Ovary (tissue), 3 donors: ENCODE results near the gene RBPJ.

ENCODE experiments used
- EP300 ChIP-seq: sonication (generic); formaldehyde crosslinking; IDR thresholded peaks from one replicate; pipeline ENCODE4 v1.6.1; 2017; ENCODE audit warnings: antibody characterized with exemption
- POLR2A ChIP-seq: fragments of 450-650 bp; IDR thresholded peaks from one replicate; pipeline ENCODE4 v1.6.1; 2017; ENCODE audit warnings: antibody characterized with exemption, mild to moderate bottlenecking, moderate library complexity
- TF ChIP-seq, protein P1 (sequence below), 3 donors: fragments of 450-650 bp in 2 of 3; fragments of 200-600 bp in 1 of 3; IDR thresholded peaks; one replicate each; pipeline versions ENCODE4 v1.5.1 to v1.8.0; 2016 to 2022; ENCODE audit warnings: antibody characterized with exemption in 3 of 3, mild to moderate bottlenecking in 1 of 3
- donor health status: DM: no; HTN: no; CAD: no.

DNA sequence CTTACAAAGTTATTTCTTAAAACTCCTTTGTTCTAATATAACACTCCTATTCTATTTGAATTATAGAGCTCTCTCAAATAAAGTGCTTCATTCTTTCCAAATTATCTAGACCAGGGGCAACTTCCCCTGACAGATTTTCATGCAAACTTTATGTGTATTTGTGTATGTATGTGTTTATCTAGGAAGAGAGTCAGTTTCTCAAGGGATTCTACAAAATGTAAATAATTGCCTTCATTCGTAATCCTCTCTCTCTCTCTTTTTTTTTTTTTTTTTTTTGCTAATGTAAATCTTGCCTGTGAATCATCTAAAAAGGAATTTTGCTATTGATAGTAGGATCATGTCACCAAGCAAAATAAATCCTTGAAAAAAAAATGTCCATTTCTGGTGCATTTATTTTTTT is 38.9 kb upstream of the RBPJ start:
- TF ChIP-seq, protein P1, sequence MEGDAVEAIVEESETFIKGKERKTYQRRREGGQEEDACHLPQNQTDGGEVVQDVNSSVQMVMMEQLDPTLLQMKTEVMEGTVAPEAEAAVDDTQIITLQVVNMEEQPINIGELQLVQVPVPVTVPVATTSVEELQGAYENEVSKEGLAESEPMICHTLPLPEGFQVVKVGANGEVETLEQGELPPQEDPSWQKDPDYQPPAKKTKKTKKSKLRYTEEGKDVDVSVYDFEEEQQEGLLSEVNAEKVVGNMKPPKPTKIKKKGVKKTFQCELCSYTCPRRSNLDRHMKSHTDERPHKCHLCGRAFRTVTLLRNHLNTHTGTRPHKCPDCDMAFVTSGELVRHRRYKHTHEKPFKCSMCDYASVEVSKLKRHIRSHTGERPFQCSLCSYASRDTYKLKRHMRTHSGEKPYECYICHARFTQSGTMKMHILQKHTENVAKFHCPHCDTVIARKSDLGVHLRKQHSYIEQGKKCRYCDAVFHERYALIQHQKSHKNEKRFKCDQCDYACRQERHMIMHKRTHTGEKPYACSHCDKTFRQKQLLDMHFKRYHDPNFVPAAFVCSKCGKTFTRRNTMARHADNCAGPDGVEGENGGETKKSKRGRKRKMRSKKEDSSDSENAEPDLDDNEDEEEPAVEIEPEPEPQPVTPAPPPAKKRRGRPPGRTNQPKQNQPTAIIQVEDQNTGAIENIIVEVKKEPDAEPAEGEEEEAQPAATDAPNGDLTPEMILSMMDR (IDR thresholded peaks at IDR 0.05): no peak
- TF ChIP-seq POLR2A (no peak), EP300 (no peak)
